Fibroblast of peridontal ligament (primary cell): ENCODE results near the gene PNCK.
"Not testable (repeated sequence)": the region's sequence is repeated elsewhere in the genome, so short reads cannot be mapped to it uniquely, and the experiment has no call there.

Source experiments
- DNase-seq: peaks from one replicate; pipeline ENCODE4 v3.0.0-alpha.2; 2010; ENCODE audit errors: extremely low read depth

PNCK gene

DNA sequence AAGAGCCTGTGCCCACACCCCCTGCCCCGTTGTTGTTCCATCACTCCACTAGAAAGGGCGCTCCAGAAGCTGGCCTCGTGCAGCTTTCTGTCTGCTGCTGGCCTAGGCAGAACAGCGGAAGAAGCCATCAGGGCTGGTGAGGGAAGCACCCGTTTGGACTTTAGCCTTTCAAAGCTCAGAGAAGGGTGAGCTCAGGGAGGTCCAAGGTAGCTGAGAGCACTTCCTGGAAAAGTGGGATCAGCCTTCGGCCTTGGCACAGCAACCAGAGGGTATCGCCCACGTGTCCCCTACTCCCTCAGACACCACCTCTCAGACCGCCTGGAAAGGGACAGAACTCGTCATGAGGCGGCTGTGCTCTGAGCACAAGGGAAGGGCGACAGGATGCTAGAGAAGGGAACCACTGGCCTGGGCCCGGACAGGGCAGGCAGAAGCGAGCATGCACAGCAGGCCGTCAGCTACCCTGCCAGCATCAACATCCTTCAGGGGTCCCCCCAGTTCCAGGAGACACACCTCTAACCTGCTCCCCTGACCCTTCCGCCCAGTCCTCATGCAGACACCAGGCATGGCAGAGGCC, 25.7 kb upstream of the PNCK start:
- DNase-seq = not testable (repeated sequence)

DNA sequence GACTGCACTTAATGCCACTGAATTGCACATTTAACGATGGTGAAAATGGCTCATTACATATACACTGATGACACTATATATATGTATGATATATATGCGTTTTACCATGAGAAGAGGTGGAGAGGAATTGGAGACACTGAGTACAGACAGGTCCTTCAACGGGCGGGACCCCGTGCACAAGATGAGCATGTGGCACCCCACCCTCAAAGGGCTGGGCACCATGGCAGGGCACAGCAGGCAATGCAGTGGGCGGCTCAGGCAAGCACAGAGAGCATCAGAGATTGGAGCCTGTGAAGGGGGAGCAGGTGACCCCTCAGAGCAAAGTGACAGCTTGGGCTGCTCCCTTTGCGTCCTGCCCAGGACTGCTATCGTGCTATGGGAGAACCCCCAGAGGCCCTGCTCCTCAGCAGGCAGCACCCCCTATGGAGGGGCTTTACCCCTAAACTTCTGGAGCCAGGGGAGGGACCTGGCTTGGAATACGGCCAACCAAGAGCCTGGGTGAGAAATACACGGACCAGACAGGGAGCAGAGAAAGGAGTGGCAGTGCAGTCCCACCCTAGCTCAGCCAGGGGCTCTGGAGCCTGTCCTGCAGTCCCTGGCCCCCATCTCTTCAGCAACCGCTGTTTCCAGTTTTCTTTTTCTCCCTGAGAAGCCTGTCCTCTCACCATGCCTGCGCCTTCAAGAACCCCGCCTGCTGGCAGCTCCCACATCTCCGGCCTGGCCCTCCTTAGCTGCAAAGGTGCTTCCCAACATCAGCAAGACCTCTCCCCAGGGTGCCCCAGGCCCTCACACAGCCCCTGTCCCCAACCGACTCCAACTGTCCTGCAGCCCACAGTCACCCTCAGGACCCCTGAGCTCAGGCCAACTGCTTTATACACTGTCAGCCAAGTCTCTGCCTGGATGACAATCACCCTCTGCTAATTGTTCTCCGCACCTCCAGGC, 24.6 kb upstream of the PNCK start:
- no peak for DNase-seq

DNA sequence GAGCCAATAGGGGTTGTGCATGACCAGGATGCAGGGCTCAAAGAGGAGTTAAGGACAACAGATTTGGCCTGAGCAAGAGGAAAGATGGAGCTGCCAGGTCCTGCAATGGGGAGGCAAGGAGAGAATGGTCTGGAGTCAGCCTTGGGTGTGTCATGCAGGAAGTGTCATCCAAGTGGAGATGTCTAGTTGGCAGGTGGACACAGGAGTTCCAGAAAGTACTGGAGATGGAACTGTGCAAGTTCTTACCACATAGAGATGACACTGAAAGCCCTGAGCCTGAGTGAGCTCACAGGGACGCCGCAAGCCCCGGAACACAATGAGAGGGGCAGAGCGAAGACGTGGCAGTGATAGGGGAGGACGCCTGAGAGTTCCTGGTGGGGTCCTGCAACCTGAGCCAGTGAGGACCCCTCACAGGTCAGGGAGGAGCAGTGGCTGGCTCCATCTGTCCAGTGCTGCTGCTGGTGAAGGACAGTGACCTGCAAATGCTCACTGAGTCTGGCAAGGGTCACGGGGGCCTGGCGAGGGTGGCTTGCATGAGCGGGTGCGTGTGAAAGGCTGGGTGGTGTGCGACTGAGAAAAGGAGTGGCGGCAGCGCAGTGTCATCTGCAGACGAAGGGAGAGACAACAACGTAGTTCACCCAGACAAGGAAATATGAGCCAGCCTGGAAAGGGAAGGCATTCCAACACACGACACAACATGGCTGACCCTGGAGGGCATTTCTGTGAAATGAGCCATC, 23.5 kb upstream of the PNCK start:
- not testable (repeated sequence) for DNase-seq

DNA sequence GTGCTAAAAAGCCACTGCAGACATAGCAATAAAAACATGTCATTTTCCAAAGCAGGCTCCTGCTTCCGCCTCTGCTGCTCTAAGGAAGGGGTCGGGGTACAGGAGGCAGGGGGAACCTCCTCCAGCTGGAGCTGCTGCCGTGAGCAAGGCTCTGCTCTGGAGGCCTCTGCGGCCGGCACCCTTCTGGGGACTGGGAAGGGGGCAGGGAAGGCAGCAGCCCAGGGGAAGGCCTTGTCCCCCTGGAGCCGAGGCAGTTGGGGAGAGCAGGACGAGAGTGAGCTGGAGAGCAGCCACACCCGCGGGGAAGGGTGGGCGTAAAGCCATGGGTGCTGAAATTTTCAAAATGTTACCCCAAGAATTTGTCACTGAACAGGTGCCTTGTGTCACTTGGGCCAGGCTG, 22.9 kb upstream of the PNCK start:
- DNase-seq = not testable (repeated sequence)

DNA sequence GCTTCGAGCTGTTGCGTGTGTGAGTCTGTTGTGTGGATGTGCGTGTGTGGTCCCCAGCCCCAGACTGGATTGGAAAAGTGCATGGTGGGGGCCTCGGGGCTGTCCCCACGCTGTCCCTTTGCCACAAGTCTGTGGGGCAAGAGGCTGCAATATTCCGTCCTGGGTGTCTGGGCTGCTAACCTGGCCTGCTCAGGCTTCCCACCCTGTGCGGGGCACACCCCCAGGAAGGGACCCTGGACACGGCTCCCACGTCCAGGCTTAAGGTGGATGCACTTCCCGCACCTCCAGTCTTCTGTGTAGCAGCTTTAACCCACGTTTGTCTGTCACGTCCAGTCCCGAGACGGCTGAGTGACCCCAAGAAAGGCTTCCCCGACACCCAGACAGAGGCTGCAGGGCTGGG, 22.5 kb upstream of the PNCK start:
- DNase-seq = no peak

DNA sequence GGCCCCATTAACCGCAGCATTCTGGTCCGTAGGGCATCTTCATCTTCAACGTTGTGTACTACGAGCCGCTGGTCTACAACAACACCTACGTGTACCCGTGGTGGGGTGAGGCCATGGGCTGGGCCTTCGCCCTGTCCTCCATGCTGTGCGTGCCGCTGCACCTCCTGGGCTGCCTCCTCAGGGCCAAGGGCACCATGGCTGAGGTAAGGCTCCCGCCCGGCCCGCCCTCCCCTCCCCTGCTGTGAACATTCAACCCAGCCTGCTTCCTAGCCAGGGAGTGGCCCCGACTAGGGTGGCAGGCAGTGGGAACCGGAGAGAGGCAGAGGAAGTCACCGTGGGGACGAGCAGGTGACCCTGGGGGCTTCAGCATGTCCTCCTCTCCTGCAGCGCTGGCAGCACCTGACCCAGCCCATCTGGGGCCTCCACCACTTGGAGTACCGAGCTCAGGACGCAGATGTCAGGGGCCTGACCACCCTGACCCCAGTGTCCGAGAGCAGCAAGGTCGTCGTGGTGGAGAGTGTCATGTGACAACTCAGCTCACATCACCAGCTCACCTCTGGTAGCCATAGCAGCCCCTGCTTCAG, 21.2 kb upstream of the PNCK start:
- no peak for DNase-seq

DNA sequence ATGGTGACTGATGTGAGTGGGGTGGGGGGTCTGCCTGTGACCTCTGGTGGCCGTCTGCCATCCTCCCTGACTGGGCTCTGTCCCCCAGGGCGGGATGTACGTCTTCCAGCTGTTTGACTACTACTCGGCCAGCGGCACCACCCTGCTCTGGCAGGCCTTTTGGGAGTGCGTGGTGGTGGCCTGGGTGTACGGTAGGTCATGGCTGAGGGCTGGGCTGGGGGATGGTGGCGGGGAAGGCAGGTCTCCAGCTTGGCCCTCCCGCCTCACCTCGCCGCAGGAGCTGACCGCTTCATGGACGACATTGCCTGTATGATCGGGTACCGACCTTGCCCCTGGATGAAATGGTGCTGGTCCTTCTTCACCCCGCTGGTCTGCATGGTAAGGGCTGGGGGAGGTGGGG, 20.6 kb upstream of the PNCK start:
- not testable (repeated sequence) for DNase-seq

DNA sequence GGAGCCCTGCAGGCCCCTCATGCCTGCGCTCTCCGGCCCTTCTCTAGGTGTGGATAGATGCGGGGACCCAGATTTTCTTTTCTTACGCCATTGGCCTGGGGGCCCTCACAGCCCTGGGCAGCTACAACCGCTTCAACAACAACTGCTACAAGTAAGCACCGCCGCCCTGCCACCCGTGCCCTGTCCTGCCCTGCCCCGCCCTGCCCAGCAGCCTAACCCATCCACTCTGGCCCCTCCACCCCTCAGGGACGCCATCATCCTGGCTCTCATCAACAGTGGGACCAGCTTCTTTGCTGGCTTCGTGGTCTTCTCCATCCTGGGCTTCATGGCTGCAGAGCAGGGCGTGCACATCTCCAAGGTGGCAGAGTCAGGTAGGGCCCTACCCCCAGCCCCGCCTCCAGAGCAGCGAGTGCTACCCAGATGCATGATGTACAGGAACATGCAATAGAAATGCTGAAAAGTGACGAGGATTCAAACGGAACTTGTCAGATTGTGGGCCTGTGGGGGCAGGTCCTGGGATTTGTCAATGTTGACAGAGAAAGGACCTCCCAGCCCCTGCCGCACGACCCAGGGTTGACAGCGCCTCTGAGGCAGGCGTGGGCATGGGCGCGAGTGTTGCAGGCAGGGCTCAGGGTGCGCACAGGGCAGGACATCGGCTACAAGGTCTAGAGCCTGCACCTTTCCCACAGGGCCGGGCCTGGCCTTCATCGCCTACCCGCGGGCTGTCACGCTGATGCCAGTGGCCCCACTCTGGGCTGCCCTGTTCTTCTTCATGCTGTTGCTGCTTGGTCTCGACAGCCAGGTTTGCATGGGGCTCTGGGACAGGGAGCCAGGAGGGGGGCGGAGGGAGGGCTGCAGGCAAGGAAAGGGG, 19.8 kb upstream of the PNCK start:
- DNase-seq = no peak

DNA sequence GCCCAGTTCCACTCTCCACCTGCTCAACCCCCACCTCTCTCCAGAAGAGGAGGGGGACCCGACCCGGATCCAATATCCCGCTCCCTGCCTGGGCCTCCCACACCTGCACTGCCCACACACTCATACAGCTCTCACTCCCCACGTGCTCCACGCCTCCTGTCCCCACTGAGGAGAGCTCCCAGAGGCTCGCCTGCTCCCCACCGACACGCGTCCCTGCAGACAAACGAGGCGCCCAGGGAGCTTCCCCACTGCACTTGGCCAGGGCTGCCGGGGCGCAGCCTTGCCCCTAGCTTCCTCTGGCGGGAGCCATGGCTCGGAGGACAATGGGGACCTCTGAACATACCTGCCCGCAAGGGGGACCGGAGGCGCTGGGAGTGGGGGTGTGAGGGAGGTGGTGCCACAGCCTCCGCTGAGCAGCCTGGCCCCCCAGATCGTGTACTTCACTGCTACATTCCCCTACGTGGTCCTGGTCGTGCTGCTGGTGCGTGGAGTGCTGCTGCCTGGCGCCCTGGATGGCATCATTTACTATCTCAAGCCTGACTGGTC, 19.1 kb upstream of the PNCK start:
- DNase-seq = no peak

DNA sequence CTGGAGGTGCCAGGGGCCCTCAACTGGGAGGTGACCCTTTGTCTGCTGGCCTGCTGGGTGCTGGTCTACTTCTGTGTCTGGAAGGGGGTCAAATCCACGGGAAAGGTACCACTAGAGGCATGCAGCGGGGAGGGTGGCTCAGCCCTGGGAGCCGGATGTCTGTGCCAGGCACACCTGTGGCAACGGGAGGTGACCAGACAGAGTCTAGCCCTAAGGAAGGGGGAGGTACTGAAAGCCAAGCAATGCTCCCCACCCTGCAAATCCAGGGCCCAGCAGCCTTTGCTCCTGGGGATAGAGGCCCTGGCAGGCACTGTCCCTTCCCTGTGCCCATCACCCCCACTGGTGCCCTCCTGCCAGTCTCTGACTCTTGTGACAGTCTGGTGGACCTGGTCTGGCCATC, 18.4 kb upstream of the PNCK start:
- DNase-seq = no peak

DNA sequence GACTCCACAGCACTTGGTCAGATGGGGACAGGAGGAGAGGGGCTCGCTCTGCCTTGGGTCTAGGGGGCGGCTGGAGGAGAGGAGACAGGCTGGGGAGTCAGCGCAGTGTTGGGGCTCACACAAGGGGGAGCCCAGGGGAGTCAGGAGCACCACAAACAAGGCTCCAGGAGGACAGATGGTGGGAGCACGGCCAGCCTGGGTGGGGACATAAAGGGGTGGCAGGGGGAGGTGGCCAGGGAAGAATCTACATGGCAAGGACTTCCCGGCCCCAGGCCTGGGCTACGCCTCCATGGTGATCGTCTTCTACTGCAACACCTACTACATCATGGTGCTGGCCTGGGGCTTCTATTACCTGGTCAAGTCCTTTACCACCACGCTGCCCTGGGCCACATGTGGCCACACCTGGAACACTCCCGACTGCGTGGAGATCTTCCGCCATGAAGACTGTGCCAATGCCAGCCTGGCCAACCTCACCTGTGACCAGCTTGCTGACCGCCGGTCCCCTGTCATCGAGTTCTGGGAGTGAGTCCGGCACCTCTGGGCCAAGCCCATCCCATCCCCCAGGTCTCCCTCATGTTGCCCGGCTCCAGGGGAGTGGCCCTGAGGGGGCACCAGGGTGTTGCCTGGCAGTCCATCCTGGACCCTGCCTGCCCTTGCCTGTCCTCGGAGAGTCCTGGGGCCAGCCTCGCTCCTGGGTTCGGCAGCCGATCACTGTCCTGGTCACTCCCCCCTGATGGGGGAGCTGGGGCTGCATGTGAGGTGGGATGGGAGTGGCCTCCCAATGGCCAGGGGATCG, 17.6 kb upstream of the PNCK start:
- not testable (repeated sequence) for DNase-seq

DNA sequence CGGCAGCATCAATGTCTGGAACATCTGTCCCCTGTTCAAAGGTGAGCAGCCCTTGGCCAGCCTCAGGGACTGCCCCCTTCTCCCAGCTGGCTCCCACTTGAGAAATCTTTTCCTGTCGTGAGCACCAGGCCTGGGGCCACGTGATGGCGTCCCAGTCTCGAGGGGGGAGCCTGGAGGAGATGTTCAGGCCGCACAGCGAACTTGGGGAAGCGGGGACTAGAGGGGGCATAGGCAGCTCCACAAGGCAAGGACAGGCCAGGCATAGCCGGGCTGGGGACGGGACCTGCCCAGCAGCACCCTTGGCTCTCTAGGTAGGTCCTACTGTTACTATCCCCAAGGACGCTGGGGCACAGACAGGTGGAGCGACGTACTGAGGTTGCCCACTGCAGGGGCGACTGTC, 16.9 kb upstream of the PNCK start:
- DNase-seq = no peak

DNA sequence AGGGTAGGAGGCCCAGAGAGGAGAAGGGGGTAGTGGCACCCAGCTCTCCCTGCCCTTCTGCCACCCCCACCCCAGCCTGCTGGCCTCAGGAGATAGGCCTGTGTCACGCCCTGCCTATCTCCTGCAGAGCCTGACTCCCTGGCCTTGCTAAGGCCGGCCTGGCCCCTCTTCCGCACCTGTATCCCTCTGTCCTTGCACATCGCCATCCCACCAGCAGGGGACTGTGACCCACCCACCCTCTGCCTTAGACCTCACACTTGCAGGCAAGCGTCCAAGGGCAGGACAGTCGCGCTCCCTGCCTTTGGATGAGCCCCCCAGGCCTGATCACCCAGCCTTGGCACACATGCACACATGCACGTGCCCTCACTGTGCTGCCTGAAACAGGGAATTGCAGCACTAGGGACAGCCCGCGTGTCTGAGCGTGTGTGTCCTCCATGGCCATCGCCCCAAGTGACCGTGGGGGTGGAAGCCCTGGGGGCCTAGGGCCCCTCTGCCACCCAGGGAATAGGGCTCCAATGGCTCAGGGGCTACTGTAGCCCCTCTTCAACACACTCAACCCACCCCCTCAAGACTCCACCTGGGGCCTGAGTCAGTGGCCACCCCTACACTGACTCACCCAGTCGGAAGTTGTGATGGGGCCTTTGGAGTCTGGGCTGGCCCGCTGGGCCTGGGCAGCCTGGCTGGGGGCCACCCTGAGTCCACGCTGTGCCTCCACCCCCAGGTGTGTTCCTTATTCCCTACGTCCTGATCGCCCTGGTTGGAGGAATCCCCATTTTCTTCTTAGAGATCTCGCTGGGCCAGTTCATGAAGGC, 16.2 kb upstream of the PNCK start:
- no peak for DNase-seq

DNA sequence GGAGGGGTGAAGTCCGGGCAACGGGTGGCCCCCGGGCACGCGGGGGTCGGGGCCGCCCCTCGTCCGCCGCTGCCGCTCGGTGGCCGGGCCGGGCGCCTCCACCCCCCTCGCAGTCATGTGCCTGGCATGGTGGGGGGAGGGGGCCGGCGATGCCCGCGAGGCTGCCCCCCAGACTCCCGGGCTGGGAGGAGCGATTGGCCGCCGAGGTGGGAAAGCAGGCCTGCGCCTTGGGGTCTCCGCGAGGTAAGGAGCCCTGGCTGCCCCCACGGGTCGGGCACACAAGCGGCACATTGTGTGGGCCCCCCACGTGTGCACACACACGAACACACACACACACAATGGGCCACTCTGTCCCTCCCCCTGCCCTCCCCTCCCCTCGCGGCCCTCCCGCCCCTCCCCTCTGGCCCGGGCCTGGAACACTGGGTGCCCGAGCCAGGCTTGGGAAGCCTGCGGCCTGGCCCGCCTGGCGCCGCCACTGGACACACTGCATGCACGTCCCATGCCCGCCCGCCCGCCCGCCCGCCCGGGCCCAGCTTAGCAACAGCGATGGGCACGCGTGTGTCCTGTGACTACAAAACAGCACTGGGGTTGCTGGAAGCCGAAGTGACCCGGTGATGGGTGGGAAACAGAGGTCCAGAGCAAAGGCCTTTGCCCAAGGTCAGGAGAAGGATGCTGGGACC, 15.4 kb upstream of the PNCK start:
- peak; percentile 4 for DNase-seq

DNA sequence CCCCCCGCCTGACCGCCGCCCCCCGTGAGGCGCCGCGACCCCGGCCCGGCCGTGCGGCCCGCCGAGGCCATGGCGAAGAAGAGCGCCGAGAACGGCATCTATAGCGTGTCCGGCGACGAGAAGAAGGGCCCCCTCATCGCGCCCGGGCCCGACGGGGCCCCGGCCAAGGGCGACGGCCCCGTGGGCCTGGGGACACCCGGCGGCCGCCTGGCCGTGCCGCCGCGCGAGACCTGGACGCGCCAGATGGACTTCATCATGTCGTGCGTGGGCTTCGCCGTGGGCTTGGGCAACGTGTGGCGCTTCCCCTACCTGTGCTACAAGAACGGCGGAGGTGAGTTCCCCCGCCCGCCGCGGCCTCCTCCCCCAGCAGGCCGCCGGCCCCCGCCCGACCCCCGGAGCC, 14.9 kb upstream of the PNCK start:
- DNase-seq = no peak

DNA sequence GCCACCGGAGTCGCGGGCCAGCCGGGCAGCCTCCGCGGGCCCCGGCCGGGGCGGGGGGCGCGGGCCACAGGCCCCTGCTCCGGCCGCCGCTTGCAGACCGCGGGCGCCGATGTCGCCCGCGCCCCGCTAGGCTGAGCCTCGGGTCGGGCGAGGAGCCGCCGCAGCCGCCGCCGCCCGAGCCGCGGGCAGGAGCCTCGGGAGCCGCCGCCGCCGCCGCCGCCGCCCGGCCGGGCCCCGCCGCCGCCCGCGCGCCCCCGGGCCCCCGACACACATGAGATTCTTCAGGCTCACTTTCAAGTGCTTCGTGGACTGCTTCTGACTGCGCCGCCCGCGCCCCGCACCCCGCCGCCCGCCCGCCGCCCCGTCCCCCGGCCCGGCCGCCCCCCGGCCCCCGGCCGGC, 14.5 kb upstream of the PNCK start:
- no peak for DNase-seq

DNA sequence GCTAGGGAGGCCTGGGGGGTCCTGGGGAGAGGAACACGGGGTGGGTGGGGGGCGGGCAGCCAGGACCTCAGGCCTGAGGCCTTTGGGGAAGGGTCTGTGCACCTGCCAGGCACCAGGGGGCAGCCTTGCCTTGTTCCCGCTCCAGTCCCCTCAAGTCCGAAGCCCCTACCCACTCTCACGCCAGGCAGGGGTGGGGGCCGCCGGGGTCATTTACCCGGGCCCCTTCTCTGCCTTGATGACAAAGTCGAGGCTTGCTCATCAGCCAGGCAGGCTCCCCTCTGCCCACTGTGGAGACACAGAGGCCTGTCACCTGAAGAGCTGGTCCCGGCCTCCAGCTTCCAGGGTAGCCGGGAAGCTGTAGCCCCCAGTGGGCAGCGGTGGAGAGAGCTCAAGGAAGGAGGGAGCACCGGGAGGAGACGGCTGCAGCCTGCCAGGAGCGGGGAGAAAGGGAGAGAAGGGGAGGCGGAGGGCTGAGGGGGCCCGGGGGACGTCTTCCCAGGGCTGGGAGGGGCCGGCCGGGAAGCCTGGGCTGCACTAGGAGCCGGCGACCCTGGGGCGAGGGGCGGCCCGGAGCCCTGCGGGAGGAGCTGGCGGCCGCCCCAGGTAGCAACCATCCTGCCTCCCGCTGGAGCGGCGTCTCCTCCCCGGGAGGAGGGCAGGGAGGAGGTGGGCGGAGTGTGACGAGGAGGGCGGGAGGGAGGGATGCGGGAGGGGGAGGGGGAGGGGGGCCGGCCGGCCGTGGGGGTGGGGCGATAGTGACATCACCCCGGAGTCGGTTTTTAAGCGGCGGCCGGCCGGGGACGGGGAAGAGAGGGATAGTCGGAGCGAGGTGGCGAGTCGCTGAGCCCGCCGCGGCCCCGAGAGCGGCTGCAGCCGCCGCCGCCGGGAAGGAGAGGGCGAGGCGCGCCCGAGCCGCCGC, 13.8 kb upstream of the PNCK start, which contains the start of gene SLC6A8:
Gene SLC6A8 (plus strand): TSS at position 806 of the 919 bp plus-strand sequence. CDS start 649 bp downstream, outside the sequence.
- peak; percentile 24 for DNase-seq

DNA sequence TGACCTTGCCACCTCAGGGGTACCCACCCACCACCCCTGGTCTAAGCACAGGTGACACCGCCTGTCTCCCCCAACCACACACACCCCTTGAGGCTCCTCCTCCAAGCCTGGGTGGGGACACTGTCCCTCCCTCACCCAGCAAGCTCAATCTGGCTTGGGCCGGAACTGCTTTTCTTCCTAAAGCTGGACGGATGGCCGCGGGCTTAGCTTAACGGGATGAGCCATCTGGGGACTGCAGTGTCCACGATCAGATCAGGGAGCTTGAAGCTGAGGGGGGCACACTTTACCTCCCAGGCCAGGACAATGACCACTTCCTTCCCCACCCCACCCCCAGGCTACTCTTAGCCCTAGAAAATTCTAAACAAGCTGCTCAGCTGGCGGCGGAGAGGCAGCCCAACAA, 13.1 kb upstream of the PNCK start:
- DNase-seq = no peak
